HAP-1 (cell line): ENCODE measurements around the gene TPM1.

Experiments
- DNase-seq, 2 experiments: peaks; one replicate each; pipeline ENCODE4 v3.0.0-alpha.2; 2016 to 2020; ENCODE audit warnings: low spot score in 2 of 2
- H3K27me3 ChIP-seq: fragments of 250-450 bp; sonication (Bioruptor Pico); 2 replicates; pipeline ENCODE4 v1.5.1; 2020; ENCODE audit warnings: low read depth, mild to moderate bottlenecking, moderate library complexity
- H3K36me3 ChIP-seq: fragments of 250-450 bp; sonication (Bioruptor Pico); replicated peaks from 2 replicates; pipeline ENCODE4 v1.5.1; 2020; ENCODE audit warnings: mild to moderate bottlenecking
- H3K4me1 ChIP-seq: fragments of 250-450 bp; sonication (Bioruptor Pico); 2 replicates; pipeline ENCODE4 v1.5.1; 2020; ENCODE audit warnings: mild to moderate bottlenecking
- H3K4me3 ChIP-seq: fragments of 250-450 bp; sonication (Bioruptor Pico); 2 replicates; pipeline ENCODE4 v1.5.1; 2020; ENCODE audit warnings: mild to moderate bottlenecking, moderate library complexity
- H3K9me3 ChIP-seq: fragments of 250-450 bp; sonication (Bioruptor Pico); 2 replicates; pipeline ENCODE4 v1.5.1; 2020; ENCODE audit warnings: mild to moderate bottlenecking, moderate library complexity
- in situ Hi-C: fragments of 300-500 bp; cut with MboI; formaldehyde crosslinking; loops from 3 replicates; pipeline ENCODE4 v1.14.3; 2020; ENCODE audit warnings: low sequenced_read_pairs, inconsistent platforms, mixed read lengths

Gene TPM1

GRCh38 chr15:63049783-63050371 is 7.3 kb downstream of the TPM1 start:
- no peaks in the 10 kb centered on the region for H3K9me3 ChIP-seq
- H3K36me3 ChIP-seq = peaks cover 34% of the 10 kb centered on the region
- H3K4me1 ChIP-seq = peaks cover 76% of the 10 kb centered on the region
- peak overlapping the region; percentile 65 for H3K4me3 ChIP-seq
- no peaks in the 10 kb centered on the region for H3K27me3 ChIP-seq
- in situ Hi-C loops = no loop called here
- no peak for DNase-seq

- H3K27me3 ChIP-seq = no peaks in the 10 kb centered on the region
- H3K36me3 ChIP-seq = peaks cover 42% of the 10 kb centered on the region
- H3K9me3 ChIP-seq = no peaks in the 10 kb centered on the region
- peaks cover 74% of the 10 kb centered on the region for H3K4me1 ChIP-seq
- no peak for DNase-seq
- H3K4me3 ChIP-seq = peak overlapping the region; percentile 65; the same call in 1 of the 2 replicates
- in situ Hi-C loops = no loop called here
These were observed 8.2 kb downstream of the TPM1 start for GRCh38 chr15:63050731-63051155.

- in situ Hi-C loops = no loop called here
- H3K4me3 ChIP-seq = no peak overlapping the region
- H3K4me1 ChIP-seq = peaks cover 68% of the 10 kb centered on the region
- H3K9me3 ChIP-seq = no peaks in the 10 kb centered on the region
- peaks cover 43% of the 10 kb centered on the region for H3K36me3 ChIP-seq
- peak in 1 of 2 experiments; percentile 56 for DNase-seq
- no peaks in the 10 kb centered on the region for H3K27me3 ChIP-seq
These were observed 8.9 kb downstream of the TPM1 start for GRCh38 chr15:63051156-63052066.

GRCh38 chr15:63052077-63052841 is 9.7 kb downstream of the TPM1 start:
- H3K4me3 ChIP-seq = no peak overlapping the region
- peaks cover 61% of the 10 kb centered on the region for H3K4me1 ChIP-seq
- H3K36me3 ChIP-seq = peaks cover 48% of the 10 kb centered on the region
- H3K9me3 ChIP-seq = no peaks in the 10 kb centered on the region
- peak; percentile 41 to 50 for DNase-seq
- H3K27me3 ChIP-seq = no peaks in the 10 kb centered on the region
- in situ Hi-C loops = no loop called here

- H3K27me3 ChIP-seq = no peaks in the 10 kb centered on the region
- DNase-seq = peak; percentile 69 to 73
- no peak overlapping the region for H3K4me3 ChIP-seq
- H3K36me3 ChIP-seq = peaks cover 51% of the 10 kb centered on the region
- in situ Hi-C loops = no loop called here
- peaks cover 55% of the 10 kb centered on the region for H3K4me1 ChIP-seq
- H3K9me3 ChIP-seq = no peaks in the 10 kb centered on the region
These were observed 10.6 kb downstream of the TPM1 start for GRCh38 chr15:63052961-63053698.

- Histone ChIP-seq H3K36me3 (peaks cover 62% of the 10 kb centered on the region), H3K4me1 (peaks cover 54% of the 10 kb centered on the region), H3K27me3 (no peaks in the 10 kb centered on the region), H3K4me3 (no peak overlapping the region), H3K9me3 (no peaks in the 10 kb centered on the region)
- in situ Hi-C loops = no loop called here
- DNase-seq = no peak
These were observed 11.7 kb downstream of the TPM1 start for GRCh38 chr15:63054281-63054683.

- DNase-seq = no peak
- Histone ChIP-seq H3K4me1 (peaks cover 47% of the 10 kb centered on the region), H3K36me3 (peaks cover 66% of the 10 kb centered on the region), H3K27me3 (no peaks in the 10 kb centered on the region), H3K9me3 (no peaks in the 10 kb centered on the region), H3K4me3 (no peak overlapping the region)
- in situ Hi-C loops = no loop called here
These were observed 12.4 kb downstream of the TPM1 start for GRCh38 chr15:63054985-63055384.

- DNase-seq = no peak
- H3K4me3 ChIP-seq = no peak overlapping the region
- H3K9me3 ChIP-seq = no peaks in the 10 kb centered on the region
- no peaks in the 10 kb centered on the region for H3K27me3 ChIP-seq
- H3K4me1 ChIP-seq = peaks cover 28% of the 10 kb centered on the region
- in situ Hi-C loops = no loop called here
- peaks cover 75% of the 10 kb centered on the region for H3K36me3 ChIP-seq
These were observed 14.3 kb downstream of the TPM1 start for GRCh38 chr15:63056829-63057228.

GRCh38 chr15:63057468-63058345 is 15.2 kb downstream of the TPM1 start:
- Histone ChIP-seq H3K4me1 (peaks cover 20% of the 10 kb centered on the region), H3K27me3 (no peaks in the 10 kb centered on the region), H3K36me3 (peaks cover 84% of the 10 kb centered on the region), H3K4me3 (no peak overlapping the region), H3K9me3 (no peaks in the 10 kb centered on the region)
- no peak for DNase-seq
- in situ Hi-C loops = no loop called here

GRCh38 chr15:63059075-63059474 is 16.5 kb downstream of the TPM1 start:
- Histone ChIP-seq H3K27me3 (no peaks in the 10 kb centered on the region), H3K36me3 (peaks cover 97% of the 10 kb centered on the region), H3K4me3 (no peak overlapping the region), H3K4me1 (peaks cover 18% of the 10 kb centered on the region), H3K9me3 (no peaks in the 10 kb centered on the region)
- in situ Hi-C loops = no loop called here
- DNase-seq = no peak

- DNase-seq = no peak
- H3K4me3 ChIP-seq = no peak overlapping the region
- no peaks in the 10 kb centered on the region for H3K27me3 ChIP-seq
- H3K9me3 ChIP-seq = no peaks in the 10 kb centered on the region
- in situ Hi-C loops = no loop called here
- H3K4me1 ChIP-seq = peaks cover 13% of the 10 kb centered on the region
- H3K36me3 ChIP-seq = peaks cover 98% of the 10 kb centered on the region
These were observed 17.1 kb downstream of the TPM1 start for GRCh38 chr15:63059573-63060216.

GRCh38 chr15:63060699-63061098 is 18.2 kb downstream of the TPM1 start:
- Histone ChIP-seq H3K4me3 (no peak overlapping the region), H3K4me1 (peaks cover 7% of the 10 kb centered on the region), H3K36me3 (peaks cover 99% of the 10 kb centered on the region), H3K27me3 (no peaks in the 10 kb centered on the region), H3K9me3 (no peaks in the 10 kb centered on the region)
- DNase-seq = no peak
- in situ Hi-C loops = no loop called here
